GM23248 (cell line): ENCODE data around the gene CST7. TPM values are rescaled to one million over a fixed set of nuclear protein-coding genes. Genes with fewer than 3 reads are reported as not detected.
"Not testable (repeated sequence)": the region's sequence is repeated elsewhere in the genome, so short reads cannot be mapped to it uniquely, and the experiment has no call there.

Source experiments
- DNase-seq: peaks from one replicate; pipeline ENCODE4 v3.0.0-alpha.2; 2015
- H2AFZ ChIP-seq: fragments of 200-600 bp; sonication (generic); 2 replicates; pipeline ENCODE4 v1.6.1; 2016; ENCODE audit warnings: antibody characterized with exemption
- H3F3A ChIP-seq: fragments of 200-600 bp; sonication (generic); 2 replicates; pipeline ENCODE4 v1.6.1; 2016; ENCODE audit warnings: mild to moderate bottlenecking, antibody characterized with exemption, mixed run types; ENCODE audit not compliant: insufficient read depth
- H3K27ac ChIP-seq: fragments of 200-600 bp; sonication (generic); 2 replicates; pipeline ENCODE4 v1.5.1; 2016; ENCODE audit warnings: mild to moderate bottlenecking
- H3K27me3 ChIP-seq: fragments of 200-600 bp; sonication (generic); replicated peaks from 2 replicates; pipeline ENCODE4 v1.6.1; 2016; ENCODE audit warnings: mild to moderate bottlenecking; ENCODE audit not compliant: insufficient read depth
- H3K36me3 ChIP-seq: fragments of 200-600 bp; sonication (generic); 2 replicates; pipeline ENCODE4 v1.6.1; 2016; ENCODE audit warnings: low read depth, mild to moderate bottlenecking
- H3K4me1 ChIP-seq: fragments of 200-600 bp; sonication (generic); 2 replicates; pipeline ENCODE4 v1.6.1; 2016; ENCODE audit warnings: mild to moderate bottlenecking; ENCODE audit not compliant: insufficient read depth
- H3K4me2 ChIP-seq: fragments of 200-600 bp; sonication (generic); one replicate; pipeline ENCODE4 v1.6.1; 2016; ENCODE audit warnings: mild to moderate bottlenecking; ENCODE audit not compliant: unreplicated experiment
- H3K4me3 ChIP-seq: fragments of 200-600 bp; sonication (generic); 2 replicates; pipeline ENCODE4 v1.5.1; 2016; ENCODE audit warnings: mild to moderate bottlenecking
- H3K79me2 ChIP-seq: fragments of 200-600 bp; sonication (generic); 2 replicates; pipeline ENCODE4 v1.6.1; 2016; ENCODE audit warnings: mild to moderate bottlenecking; ENCODE audit not compliant: insufficient read depth
- H3K9ac ChIP-seq: fragments of 200-600 bp; sonication (generic); 2 replicates; pipeline ENCODE4 v1.6.1; 2016; ENCODE audit warnings: mild to moderate bottlenecking
- H3K9me2 ChIP-seq: fragments of 200-600 bp; sonication (generic); 2 replicates; pipeline ENCODE4 v1.6.1; 2016; ENCODE audit warnings: mixed run types, mild to moderate bottlenecking, moderate library complexity; ENCODE audit not compliant: insufficient read depth
- H3K9me3 ChIP-seq: fragments of 200-600 bp; sonication (generic); one replicate; pipeline ENCODE4 v1.6.1; 2017; ENCODE audit warnings: low read depth
- H4K20me1 ChIP-seq: fragments of 200-600 bp; sonication (generic); 2 replicates; pipeline ENCODE4 v1.6.0; 2016; ENCODE audit not compliant: insufficient read depth
- EZH2 ChIP-seq: fragments of 200-600 bp; sonication (generic); IDR thresholded peaks from 2 replicates; pipeline ENCODE4 v1.6.1; 2018; ENCODE audit warnings: antibody characterized with exemption, mild to moderate bottlenecking; ENCODE audit not compliant: insufficient read depth, poor library complexity, severe bottlenecking
- EZH2phosphoT487 ChIP-seq: fragments of 200-600 bp; sonication (generic); IDR thresholded peaks from 2 replicates; pipeline ENCODE4 v1.6.1; 2018; ENCODE audit warnings: antibody characterized with exemption, moderate library complexity, mild to moderate bottlenecking, low read depth; ENCODE audit not compliant: insufficient read depth
- WGBS, 2 experiments: methylation state at CpG; one replicate each; pipeline ENCODE4 v1.1.6; 2015 to 2017; ENCODE audit warnings: low lambda C conversion rate in 2 of 2, low coverage in 1 of 2; ENCODE audit errors: missing lambda C conversion rate in 2 of 2; 5-methylcytosine and 5-hydroxymethylcytosine counted together
- in situ Hi-C: fragments of 300-500 bp; cut with MboI; formaldehyde crosslinking; loops from 2 replicates; pipeline ENCODE4 v1.15.0; 2020
- polyA plus RNA-seq: library from polyadenylated mRNA; unstranded; fragments of >200 nt; fragmentation: Nextera tagmentation; extraction: Ambion mirVana; gene quantifications from 2 replicates; pipeline ENCODE4 v1.2.1, GENCODE V29; 2016
- total RNA-seq: library from RNA; depleted of rRNA; stranded (reverse); fragments of >200 nt; shearing (Covaris generic); gene quantifications from 2 replicates; pipeline ENCODE4 v1.2.3, GENCODE V29; 2014

Gene CST7
- total and polyA plus RNA-seq, 2 experiments from 2014 or later: not detected

GRCh38 chr20:24939036-24939435 is 10.0 kb upstream of the CST7 start:
- Histone ChIP-seq H3K79me2 (no peaks in the 10 kb centered on the region), H3K27ac (no peak overlapping the region), H4K20me1 (no peaks in the 10 kb centered on the region), H3K9me3 (no peaks in the 10 kb centered on the region), H3K9me2 (no peaks in the 10 kb centered on the region), H3K27me3 (no peaks in the 10 kb centered on the region), H3K9ac (no peak overlapping the region), H3K4me2 (no peak overlapping the region), H3K4me3 (no peak overlapping the region), H3K4me1 (no peaks in the 10 kb centered on the region), H3F3A (no peaks in the 10 kb centered on the region), H3K36me3 (no peaks in the 10 kb centered on the region), H2AFZ (no peak overlapping the region)
- no peak for DNase-seq
- WGBS, 2 experiments: 29 to 44% methylated on average over 4 of the region's 4 CpGs
- TF ChIP-seq EZH2 (no peak), EZH2phosphoT487 (no peak)
- in situ Hi-C loops: no loop called here

- WGBS, 2 experiments: 36 to 42% methylated on average over 6 of the region's 6 CpGs
- H3K4me2 ChIP-seq: no peak overlapping the region
- no peak for DNase-seq
- H3K4me1 ChIP-seq: no peaks in the 10 kb centered on the region
- TF ChIP-seq EZH2phosphoT487: no peak
- no peak for TF ChIP-seq EZH2
- no peaks in the 10 kb centered on the region for H3K9me2 ChIP-seq
- no peak overlapping the region for H3K9ac ChIP-seq
- in situ Hi-C loops: no loop called here
- H3K4me3 ChIP-seq: no peak overlapping the region
- H3K27me3 ChIP-seq: no peaks in the 10 kb centered on the region
- no peaks in the 10 kb centered on the region for H4K20me1 ChIP-seq
- no peak overlapping the region for H3K27ac ChIP-seq
- no peaks in the 10 kb centered on the region for H3K36me3 ChIP-seq
- no peak overlapping the region for H2AFZ ChIP-seq
- no peaks in the 10 kb centered on the region for H3K79me2 ChIP-seq
- no peaks in the 10 kb centered on the region for H3F3A ChIP-seq
- H3K9me3 ChIP-seq: no peaks in the 10 kb centered on the region
Observed at GRCh38 chr20:24942679-24943078, 6.4 kb upstream of the CST7 start.

GRCh38 chr20:24943196-24943595 is 5.9 kb upstream of the CST7 start:
- Histone ChIP-seq H2AFZ (no peak overlapping the region), H3K4me1 (no peaks in the 10 kb centered on the region), H3K9me2 (no peaks in the 10 kb centered on the region), H3K27ac (no peak overlapping the region), H3K9ac (no peak overlapping the region), H3K4me3 (no peak overlapping the region), H3F3A (no peaks in the 10 kb centered on the region), H3K9me3 (no peaks in the 10 kb centered on the region), H3K27me3 (no peaks in the 10 kb centered on the region), H3K4me2 (no peak overlapping the region), H3K36me3 (no peaks in the 10 kb centered on the region), H3K79me2 (no peaks in the 10 kb centered on the region), H4K20me1 (no peaks in the 10 kb centered on the region)
- TF ChIP-seq EZH2phosphoT487 (no peak), EZH2 (no peak)
- 62% methylated on average over 4 of the region's 4 CpGs for WGBS, 2 experiments
- DNase-seq: no peak
- in situ Hi-C loops: no loop called here

- Histone ChIP-seq H3K9ac (no peak overlapping the region), H3K9me2 (no peaks in the 10 kb centered on the region), H3K4me2 (no peak overlapping the region), H4K20me1 (no peaks in the 10 kb centered on the region), H3K9me3 (no peaks in the 10 kb centered on the region), H3K27ac (no peak overlapping the region), H3K36me3 (no peaks in the 10 kb centered on the region), H3F3A (no peaks in the 10 kb centered on the region), H3K27me3 (no peaks in the 10 kb centered on the region), H3K4me1 (no peaks in the 10 kb centered on the region), H3K79me2 (no peaks in the 10 kb centered on the region), H2AFZ (no peak overlapping the region), H3K4me3 (no peak overlapping the region)
- WGBS, 2 experiments: 7 to 11% methylated on average over 3 of the region's 3 CpGs
- in situ Hi-C loops: no loop called here
- TF ChIP-seq EZH2phosphoT487 (no peak), EZH2 (no peak)
- no peak for DNase-seq
Observed at GRCh38 chr20:24943731-24944130, 5.3 kb upstream of the CST7 start.

- DNase-seq, in situ Hi-C loops, H2AFZ ChIP-seq, H3K4me3 ChIP-seq, H3K27me3 ChIP-seq, H4K20me1 ChIP-seq, H3K4me1 ChIP-seq, H3K4me2 ChIP-seq, H3K9ac ChIP-seq, H3K9me2 ChIP-seq, H3K27ac ChIP-seq, H3F3A ChIP-seq, H3K36me3 ChIP-seq, H3K79me2 ChIP-seq, H3K9me3 ChIP-seq: not testable (repeated sequence)
- WGBS, 2 experiments: 18 to 20% methylated on average over 1 of the region's 1 CpG
Observed at GRCh38 chr20:24946376-24946775, 2.7 kb upstream of the CST7 start.

- DNase-seq, H3K9me2 ChIP-seq, in situ Hi-C loops, H4K20me1 ChIP-seq, H3K4me1 ChIP-seq, H3K4me2 ChIP-seq, H3K9ac ChIP-seq, H3K27me3 ChIP-seq, H3K79me2 ChIP-seq, H3F3A ChIP-seq, H3K9me3 ChIP-seq, H2AFZ ChIP-seq, H3K4me3 ChIP-seq, H3K36me3 ChIP-seq, H3K27ac ChIP-seq: not testable (repeated sequence)
- WGBS, 2 experiments: 41 to 49% methylated on average over 4 of the region's 4 CpGs
Observed at GRCh38 chr20:24948396-24948938, 602 bp upstream of the CST7 start.
